Fibroblast of pulmonary artery (primary cell): ENCODE measurements around the gene SLC25A34.
A peak's percentile ranks its signal among the peaks of the same experiment; 100 is the strongest.

Experiments used
- DNase-seq: peaks from one replicate; pipeline ENCODE4 v3.0.0-alpha.2; 2010; ENCODE audit warnings: low read depth
- H3K4me3 ChIP-seq: replicated peaks from 2 replicates; pipeline ENCODE4 v1.5.1; 2011; ENCODE audit warnings: low read depth, mild to moderate bottlenecking, control low read depth, low read length, moderate library complexity
- CTCF ChIP-seq: IDR thresholded peaks from 2 replicates; pipeline ENCODE4 v1.5.1; 2011; ENCODE audit warnings: mild to moderate bottlenecking, control low read depth, low read length, inconsistent platforms; ENCODE audit errors: missing control alignments

Gene SLC25A34

GRCh38 chr1:15788624-15789301, 52.7 kb downstream of the SLC25A34 start:
- no peak overlapping the region for H3K4me3 ChIP-seq
- no peak for TF ChIP-seq CTCF
- DNase-seq: peak; percentile 81
